HEK293 (cell line): ENCODE results near the gene TAS1R3.

Source experiments
- GFI1B ChIP-seq: fragments of 450-650 bp; formaldehyde crosslinking; IDR thresholded peaks from 2 replicates; pipeline ENCODE4 v1.5.1; 2016; ENCODE audit warnings: missing biosample characterization, missing genetic modification characterization
- GLIS2 ChIP-seq: fragments of 450-650 bp; formaldehyde crosslinking; IDR thresholded peaks from 2 replicates; pipeline ENCODE4 v1.5.1; 2016; ENCODE audit warnings: missing biosample characterization, missing genetic modification characterization
- HIC1 ChIP-seq: fragments of 450-650 bp; formaldehyde crosslinking; IDR thresholded peaks from 2 replicates; pipeline ENCODE4 v1.5.1; 2016; ENCODE audit warnings: missing biosample characterization, missing genetic modification characterization
- INSM2 ChIP-seq: fragments of 450-650 bp; formaldehyde crosslinking; IDR thresholded peaks from 2 replicates; pipeline ENCODE4 v1.5.1; 2016; ENCODE audit warnings: missing biosample characterization, missing genetic modification characterization
- KLF17 ChIP-seq: fragments of 450-650 bp; formaldehyde crosslinking; IDR thresholded peaks from 2 replicates; pipeline ENCODE4 v1.5.1; 2016; ENCODE audit warnings: missing biosample characterization, missing genetic modification characterization
- PRDM4 ChIP-seq: fragments of 450-650 bp; formaldehyde crosslinking; IDR thresholded peaks from 2 replicates; pipeline ENCODE4 v1.5.1; 2017; ENCODE audit warnings: missing biosample characterization, missing genetic modification characterization
- YY1 ChIP-seq: fragments of 450-650 bp; formaldehyde crosslinking; IDR thresholded peaks from 2 replicates; pipeline ENCODE4 v1.5.1; 2018; ENCODE audit warnings: missing biosample characterization, missing genetic modification characterization
- ZBTB11 ChIP-seq: fragments of 450-650 bp; formaldehyde crosslinking; conservative IDR thresholded peaks from 2 replicates; pipeline ENCODE4 v1.5.1; 2016; ENCODE audit warnings: low read depth, missing biosample characterization, missing genetic modification characterization
- ZBTB17 ChIP-seq: fragments of 450-650 bp; formaldehyde crosslinking; IDR thresholded peaks from 2 replicates; pipeline ENCODE4 v1.5.1; 2016; ENCODE audit warnings: missing biosample characterization, missing genetic modification characterization
- ZBTB6 ChIP-seq: fragments of 450-650 bp; formaldehyde crosslinking; IDR thresholded peaks from 2 replicates; pipeline ENCODE4 v1.5.1; 2017; ENCODE audit warnings: missing biosample characterization, missing genetic modification characterization
- ZNF157 ChIP-seq: fragments of 450-650 bp; formaldehyde crosslinking; IDR thresholded peaks from 2 replicates; pipeline ENCODE4 v1.5.1; 2016; ENCODE audit warnings: missing biosample characterization, missing genetic modification characterization
- ZNF18 ChIP-seq: fragments of 450-650 bp; formaldehyde crosslinking; IDR thresholded peaks from 2 replicates; pipeline ENCODE4 v1.5.1; 2016; ENCODE audit warnings: missing biosample characterization, missing genetic modification characterization
- ZNF341 ChIP-seq: fragments of 450-650 bp; formaldehyde crosslinking; IDR thresholded peaks from 2 replicates; pipeline ENCODE4; 2016; ENCODE audit warnings: low read depth, missing biosample characterization, missing genetic modification characterization
- ZNF398 ChIP-seq: fragments of 450-650 bp; formaldehyde crosslinking; IDR thresholded peaks from 2 replicates; pipeline ENCODE4 v1.5.1; 2017; ENCODE audit warnings: missing biosample characterization, missing genetic modification characterization
- ZNF404 ChIP-seq: fragments of 450-650 bp; formaldehyde crosslinking; IDR thresholded peaks from 2 replicates; pipeline ENCODE4 v1.5.1; 2017; ENCODE audit warnings: missing biosample characterization, missing genetic modification characterization
- ZNF433 ChIP-seq: fragments of 450-650 bp; formaldehyde crosslinking; IDR thresholded peaks from 2 replicates; pipeline ENCODE4 v1.5.1; 2016; ENCODE audit warnings: missing biosample characterization, missing genetic modification characterization, low read depth
- ZNF48 ChIP-seq: fragments of 450-650 bp; formaldehyde crosslinking; IDR thresholded peaks from 2 replicates; pipeline ENCODE4 v1.5.1; 2016; ENCODE audit warnings: missing biosample characterization, missing genetic modification characterization
- ZNF560 ChIP-seq: fragments of 450-650 bp; formaldehyde crosslinking; IDR thresholded peaks from 2 replicates; pipeline ENCODE4 v1.5.1; 2017; ENCODE audit warnings: missing biosample characterization, missing genetic modification characterization, borderline replicate concordance
- ZNF626 ChIP-seq: fragments of 450-650 bp; sonication (Bioruptor Pico); formaldehyde crosslinking; IDR thresholded peaks from 2 replicates; pipeline ENCODE4 v1.5.1; 2018; ENCODE audit warnings: missing biosample characterization, missing genetic modification characterization, inconsistent platforms
- ZNF629 ChIP-seq: fragments of 450-650 bp; formaldehyde crosslinking; IDR thresholded peaks from 2 replicates; pipeline ENCODE4 v1.5.1; 2017; ENCODE audit warnings: missing biosample characterization, missing genetic modification characterization
- ZNF707 ChIP-seq: fragments of 450-650 bp; formaldehyde crosslinking; IDR thresholded peaks from 2 replicates; pipeline ENCODE4 v1.5.1; 2016; ENCODE audit warnings: missing biosample characterization, missing genetic modification characterization
- ZNF785 ChIP-seq: fragments of 450-650 bp; formaldehyde crosslinking; IDR thresholded peaks from 2 replicates; pipeline ENCODE4 v1.5.1; 2016; ENCODE audit warnings: missing biosample characterization, missing genetic modification characterization
- ZNF791 ChIP-seq: fragments of 450-650 bp; formaldehyde crosslinking; IDR thresholded peaks from 2 replicates; pipeline ENCODE4 v1.5.1; 2016; ENCODE audit warnings: missing biosample characterization, missing genetic modification characterization

The TAS1R3 gene

GRCh38 chr1:1374929-1375662, 44.0 kb downstream of the TAS1R3 start, which contains the start of gene AURKAIP1 (continued):
- TF ChIP-seq ZNF341 (tag by site-specific recombination) (peak; percentile 47; the same call in 1 of the 2 replicates), GLIS2 (tag by site-specific recombination) (peak; percentile 71), ZNF48 (tag by site-specific recombination) (no peak), ZNF157 (0 out of 2 replicates have a peak, but pooled peaks have one; percentile 27), ZNF404 (tag by site-specific recombination) (0 out of 2 replicates have a peak, but pooled peaks have one; percentile 32), ZBTB11 (tag by site-specific recombination) (peak; percentile 100), ZNF626 (no peak; the same call in 1 of the 2 replicates), PRDM4 (tag by site-specific recombination) (peak; percentile 85), HIC1 (tag by site-specific recombination) (no peak), ZNF785 (tag by site-specific recombination) (peak; percentile 94), ZNF18 (tag by site-specific recombination) (peak; percentile 72), ZNF560 (tag by site-specific recombination) (no peak), ZNF398 (peak; percentile 21; the same call in 1 of the 2 replicates), ZNF433 (tag by site-specific recombination) (no peak), ZBTB17 (tag by site-specific recombination) (peak; percentile 89), GFI1B (tag by site-specific recombination) (peak; percentile 64; the same call in 1 of the 2 replicates), ZNF791 (tag by site-specific recombination) (no peak), KLF17 (peak; percentile 99), ZNF629 (tag by site-specific recombination) (peak; percentile 96), ZBTB6 (tag by site-specific recombination) (peak; percentile 86), ZNF707 (tag by site-specific recombination) (peak; percentile 67; the same call in 1 of the 2 replicates), INSM2 (tag by site-specific recombination) (peak; percentile 91), YY1 (tag by site-specific recombination) (peak; percentile 92)
